ENCODE results near the gene SAP25.
A peak's percentile ranks its signal among the peaks of the same experiment; 100 is the strongest.

The SAP25 gene

GRCh38 chr7:100563809-100564400 lies 9.8 kb downstream of the SAP25 start:
- peak; percentile 79 for DNase-seq (ENCODE audit: extremely low spot score)
- ChIA-PET CTCF (interaction anchor here (0.6 to 2.1 kb wide), 8 partner anchors 9 to 135 kb away, joined by 3 to 8 read pairs (median 5); no protein-coding TSS in a partner anchor), POLR2A (interaction anchor here (0.9 to 1.7 kb wide), 2 partner anchors 23 to 25 kb away, joined by 3 to 8 read pairs; partner anchors contain the start of gene FBXO24)
- TF ChIP-seq NFRKB (IDR thresholded peaks at IDR 0.05) (no peak), FOXA1 (IDR thresholded peaks at IDR 0.05) (no peak), ZNF384 (IDR thresholded peaks at IDR 0.05) (no peak), HDGF (IDR thresholded peaks at IDR 0.05; ENCODE audit: borderline replicate concordance) (no peak)

DNA sequence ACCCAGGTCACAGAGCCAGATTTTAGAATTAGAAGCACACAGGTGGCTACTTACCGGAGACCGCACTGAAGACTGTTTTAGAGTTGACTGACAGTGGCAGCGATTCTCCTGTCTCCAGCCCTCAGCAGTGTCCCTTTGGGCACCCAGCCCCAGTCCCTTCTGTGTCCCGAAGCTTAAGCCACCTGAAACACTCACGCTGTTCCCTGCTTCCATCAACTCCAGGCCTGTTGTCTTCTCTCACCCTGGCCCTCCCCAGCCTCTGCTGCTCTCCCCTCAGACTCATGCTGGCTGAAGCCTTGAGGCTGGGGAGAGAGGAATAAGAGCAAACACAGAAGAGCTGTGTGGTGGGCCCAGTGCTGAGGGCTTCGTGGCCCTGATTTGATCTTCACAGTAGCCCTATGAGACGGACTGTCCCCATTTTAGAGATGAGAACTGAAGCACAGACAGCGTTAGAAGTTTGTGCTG lies 10.6 kb downstream of the SAP25 start:
- TF ChIP-seq, protein P1, sequence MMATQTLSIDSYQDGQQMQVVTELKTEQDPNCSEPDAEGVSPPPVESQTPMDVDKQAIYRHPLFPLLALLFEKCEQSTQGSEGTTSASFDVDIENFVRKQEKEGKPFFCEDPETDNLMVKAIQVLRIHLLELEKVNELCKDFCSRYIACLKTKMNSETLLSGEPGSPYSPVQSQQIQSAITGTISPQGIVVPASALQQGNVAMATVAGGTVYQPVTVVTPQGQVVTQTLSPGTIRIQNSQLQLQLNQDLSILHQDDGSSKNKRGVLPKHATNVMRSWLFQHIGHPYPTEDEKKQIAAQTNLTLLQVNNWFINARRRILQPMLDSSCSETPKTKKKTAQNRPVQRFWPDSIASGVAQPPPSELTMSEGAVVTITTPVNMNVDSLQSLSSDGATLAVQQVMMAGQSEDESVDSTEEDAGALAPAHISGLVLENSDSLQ (IDR thresholded peaks at IDR 0.05): no peak
- TF ChIP-seq FOXK2 (IDR thresholded peaks at IDR 0.05) (no peak), LEF1 (IDR thresholded peaks at IDR 0.05; ENCODE audit: borderline replicate concordance) (no peak), BHLHE40 (IDR thresholded peaks at IDR 0.05; ENCODE audit: borderline replicate concordance) (no peak), FOXA1 (IDR thresholded peaks at IDR 0.05) (no peak), ARNT (IDR thresholded peaks at IDR 0.05) (no peak), FOXM1 (IDR thresholded peaks at IDR 0.05; ENCODE audit: borderline replicate concordance) (no peak), ELF4 (IDR thresholded peaks at IDR 0.05) (no peak), SP1 (IDR thresholded peaks at IDR 0.05) (no peak), ZNF384 (IDR thresholded peaks at IDR 0.05) (no peak), L3MBTL2 (conservative IDR thresholded peaks at IDR 0.05) (no peak), TARDBP (IDR thresholded peaks at IDR 0.05) (no peak), HDGF (IDR thresholded peaks at IDR 0.05; ENCODE audit: borderline replicate concordance) (no peak), NFRKB (IDR thresholded peaks at IDR 0.05) (no peak), CTBP1 (IDR thresholded peaks at IDR 0.05; ENCODE audit: borderline replicate concordance) (no peak)
- ChIA-PET POLR2A (interaction anchor here (1.7 kb wide), 1 partner anchor 24 kb away, joined by 8 read pairs; the partner anchor contains the start of gene FBXO24), CTCF (interaction anchor here (1.5 to 2.1 kb wide), 2 partner anchors 25 to 97 kb away, joined by 6 to 8 read pairs; no protein-coding TSS in a partner anchor)
- DNase-seq (ENCODE audit: extremely low spot score): no peak

GRCh38 chr7:100562195-100563099 lies 11.3 kb downstream of the SAP25 start:
- no peak for DNase-seq (ENCODE audit: extremely low spot score)
- TF ChIP-seq HDGF (IDR thresholded peaks at IDR 0.05; ENCODE audit: borderline replicate concordance) (no peak), NFRKB (IDR thresholded peaks at IDR 0.05) (no peak), FOXM1 (IDR thresholded peaks at IDR 0.05; ENCODE audit: borderline replicate concordance) (no peak), SP1 (IDR thresholded peaks at IDR 0.05) (no peak), TARDBP (IDR thresholded peaks at IDR 0.05) (no peak), FOXK2 (IDR thresholded peaks at IDR 0.05) (no peak), LEF1 (IDR thresholded peaks at IDR 0.05; ENCODE audit: borderline replicate concordance) (no peak), BHLHE40 (IDR thresholded peaks at IDR 0.05; ENCODE audit: borderline replicate concordance) (no peak), FOXA1 (IDR thresholded peaks at IDR 0.05) (no peak), ARNT (IDR thresholded peaks at IDR 0.05) (no peak), ELF4 (IDR thresholded peaks at IDR 0.05) (no peak), SUZ12 (IDR thresholded peaks at IDR 0.05) (no peak), CTBP1 (IDR thresholded peaks at IDR 0.05; ENCODE audit: borderline replicate concordance) (no peak), L3MBTL2 (conservative IDR thresholded peaks at IDR 0.05) (no peak), ZNF384 (IDR thresholded peaks at IDR 0.05) (no peak)
- TF ChIP-seq, protein P1 (IDR thresholded peaks at IDR 0.05): no peak
- ChIA-PET POLR2A (interaction anchor here (1.0 kb wide), 1 partner anchor 130 kb away, joined by 3 read pairs; no protein-coding TSS in a partner anchor), CTCF (interaction anchor here (0.6 to 2.1 kb wide), 3 partner anchors 24 to 97 kb away, joined by 3 to 8 read pairs (median 3); partner anchors contain the start of gene AGFG2)

GRCh38 chr7:100561491-100562194 lies 12.1 kb downstream of the SAP25 start:
- TF ChIP-seq FOXA1 (IDR thresholded peaks at IDR 0.05) (no peak), HDGF (IDR thresholded peaks at IDR 0.05; ENCODE audit: borderline replicate concordance) (no peak), SP1 (IDR thresholded peaks at IDR 0.05) (no peak), TARDBP (IDR thresholded peaks at IDR 0.05) (no peak), ARNT (IDR thresholded peaks at IDR 0.05) (no peak), ZNF384 (IDR thresholded peaks at IDR 0.05) (no peak), CTBP1 (IDR thresholded peaks at IDR 0.05; ENCODE audit: borderline replicate concordance) (no peak), L3MBTL2 (conservative IDR thresholded peaks at IDR 0.05) (no peak), FOXK2 (IDR thresholded peaks at IDR 0.05) (no peak), LEF1 (IDR thresholded peaks at IDR 0.05; ENCODE audit: borderline replicate concordance) (no peak)
- ChIA-PET CTCF (interaction anchor here (0.6 to 0.9 kb wide), 3 partner anchors 23 to 826 kb away, joined by 3 read pairs; partner anchors contain the start of gene AGFG2), POLR2A (interaction anchor here (1.0 kb wide), 1 partner anchor 131 kb away, joined by 3 read pairs; no protein-coding TSS in a partner anchor)
- no peak for DNase-seq (ENCODE audit: extremely low spot score)

DNA sequence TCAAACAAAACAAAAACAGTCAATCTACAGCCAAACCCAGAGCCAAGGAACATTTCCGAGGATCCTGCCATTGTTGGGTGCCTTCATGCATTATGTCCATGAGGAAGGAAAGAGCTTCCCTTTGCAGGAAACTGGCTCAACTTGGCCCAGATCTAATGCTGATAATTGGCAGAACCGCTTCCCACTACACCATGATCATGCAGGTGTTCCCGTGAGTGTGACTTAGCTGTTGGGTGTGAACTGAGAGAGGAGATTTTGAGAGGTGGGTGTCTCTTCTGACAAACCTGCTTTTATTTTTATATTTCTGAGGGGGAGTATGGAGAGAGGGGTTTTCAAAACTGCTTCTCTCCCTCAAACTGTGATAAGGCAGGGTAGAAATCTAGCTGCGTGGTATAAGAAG lies 14.6 kb downstream of the SAP25 start:
- TF ChIP-seq SP1 (IDR thresholded peaks at IDR 0.05): no peak
- ChIA-PET POLR2A (interaction anchor here (1.0 to 1.3 kb wide), 2 partner anchors 81 to 130 kb away, joined by 3 to 4 read pairs; no protein-coding TSS in a partner anchor), CTCF (interaction anchor here (0.6 to 2.2 kb wide), 18 partner anchors 14 to 171 kb away, joined by 3 to 13 read pairs (median 4); partner anchors contain the start of genes AGFG2 and POP7)
- DNase-seq (ENCODE audit: extremely low spot score): no peak

All from HEK293T (cell line).